ENCODE data around the gene MGST1.

Gene MGST1

GRCh38 chr12:16347391-16348298, at the start of gene MGST1:
TSS of gene MGST1 (plus strand) at chr12:16347645. CDS start at chr12:16354253, 6,608 bp downstream.
- DNase-seq: no peak

DNA sequence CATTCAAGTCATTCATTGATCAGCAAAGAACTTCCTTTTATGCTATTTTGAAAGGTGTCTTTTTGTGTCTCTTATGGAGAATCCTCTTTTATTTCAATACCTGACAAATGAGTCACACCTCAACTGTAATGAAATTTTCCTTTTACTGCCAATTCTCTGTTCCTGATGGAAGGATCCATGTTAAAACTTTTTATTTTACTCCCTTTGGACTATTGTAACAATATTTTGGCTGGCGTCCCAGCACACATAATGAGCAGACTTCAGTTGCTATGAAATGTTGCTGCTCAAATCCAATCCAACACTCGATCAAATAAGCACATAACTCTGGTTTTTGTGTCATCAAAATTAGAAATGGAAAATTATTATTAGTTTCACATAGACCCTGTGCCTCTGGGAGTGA, 48.0 kb upstream of the MGST1 start:
- no peak for DNase-seq

GRCh38 chr12:16300122-16300521, 47.3 kb upstream of the MGST1 start:
- DNase-seq: no peak

DNA sequence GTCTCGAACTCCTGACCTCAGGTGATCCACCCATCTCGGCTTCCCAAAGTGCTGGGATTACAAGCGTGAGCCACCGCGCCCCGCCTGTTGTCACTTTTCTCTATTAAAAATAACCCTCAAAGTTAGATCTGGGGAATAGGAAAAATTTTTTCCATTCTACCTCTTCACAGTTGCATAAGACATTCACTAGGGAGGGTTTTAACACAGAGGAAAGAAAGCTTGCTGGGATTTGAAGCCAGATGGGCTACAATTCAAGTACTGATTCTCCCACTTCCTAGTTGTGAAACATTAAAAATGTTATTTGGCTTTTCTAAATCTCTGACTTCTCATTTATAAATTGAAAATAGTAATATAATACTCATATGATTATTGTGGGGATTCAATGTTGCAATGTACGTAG, 46.7 kb upstream of the MGST1 start:
- no peak for DNase-seq

- DNase-seq: no peak
Measured at GRCh38 chr12:16303939-16304338, 43.5 kb upstream of the MGST1 start.

DNA sequence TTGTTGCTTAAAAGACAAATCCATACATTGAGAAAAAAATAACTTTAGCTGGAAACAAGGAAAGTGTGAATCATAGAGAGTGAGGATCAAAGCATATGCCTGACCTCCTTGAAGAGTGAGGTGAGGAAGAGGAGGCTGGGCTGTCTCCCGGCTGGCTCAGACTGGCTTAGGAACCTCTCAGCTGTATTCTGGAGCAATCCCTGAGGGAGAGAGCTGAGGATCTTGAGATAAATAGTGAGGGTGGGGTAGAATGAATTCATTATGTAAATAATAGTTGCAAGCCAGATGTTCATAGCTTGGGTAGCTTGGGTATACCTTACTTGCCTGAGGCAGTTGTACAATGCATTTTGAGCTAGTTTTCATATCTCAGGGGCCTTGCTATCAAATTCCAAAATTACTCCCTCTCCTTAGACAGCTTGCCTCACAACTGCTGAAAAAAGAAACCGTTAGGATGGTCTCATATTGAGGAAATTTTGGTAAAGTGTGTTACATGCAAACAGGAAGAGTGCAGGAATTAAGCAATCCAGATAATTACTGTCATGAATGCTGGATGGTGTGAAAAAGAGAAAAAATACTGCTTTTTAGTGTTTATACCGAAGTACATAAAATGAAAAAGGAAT, 39.5 kb upstream of the MGST1 start:
- DNase-seq: no peak

- no peak for DNase-seq
Measured at GRCh38 chr12:16310934-16311333, 36.5 kb upstream of the MGST1 start.

GRCh38 chr12:16323010-16323409, 24.4 kb upstream of the MGST1 start:
- DNase-seq: no peak

- DNase-seq: no peak
Measured at GRCh38 chr12:16323638-16324037, 23.8 kb upstream of the MGST1 start.

DNA sequence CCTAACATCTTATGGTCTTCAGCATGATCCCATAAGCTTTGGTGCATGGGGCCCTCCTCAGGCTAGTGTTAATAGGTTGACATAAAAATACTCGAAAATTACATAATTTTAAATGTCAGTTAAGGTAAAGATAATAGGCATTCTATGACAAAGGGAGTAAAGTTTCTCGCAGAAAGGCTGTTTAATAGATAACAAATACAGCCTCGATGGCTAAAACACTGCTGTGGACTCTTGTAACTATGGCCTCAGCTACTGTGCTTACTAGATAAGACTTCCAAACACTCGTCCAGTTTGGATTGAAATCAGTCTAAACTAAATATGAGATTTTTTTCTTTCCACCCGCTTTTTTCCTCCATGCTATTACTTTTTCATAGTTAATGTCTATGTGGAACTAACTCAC, 23.2 kb upstream of the MGST1 start:
- DNase-seq: no peak

- peak; percentile 13 for DNase-seq
Measured at GRCh38 chr12:16324772-16325171, 22.7 kb upstream of the MGST1 start.

DNA sequence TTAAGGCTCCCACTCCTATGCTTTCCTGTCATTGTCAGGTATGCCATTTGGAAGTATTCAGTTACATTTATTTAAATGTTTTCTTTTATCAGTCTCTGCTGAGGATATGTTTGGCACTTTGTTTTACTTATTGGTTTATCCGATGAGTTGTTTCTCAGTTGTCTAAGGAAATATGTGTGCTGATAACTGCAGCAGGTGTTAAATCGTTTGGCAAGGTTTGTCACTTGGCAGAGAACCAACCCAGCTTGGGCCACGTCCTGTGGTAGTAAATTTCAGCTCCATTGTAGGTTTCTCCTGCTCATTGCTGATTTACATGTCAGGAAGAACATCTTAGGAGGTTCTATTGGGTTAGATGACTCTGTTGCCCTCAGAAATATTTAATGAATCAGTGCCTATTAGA, 22.0 kb upstream of the MGST1 start:
- no peak for DNase-seq

- no peak for DNase-seq
Measured at GRCh38 chr12:16327963-16328362, 19.5 kb upstream of the MGST1 start.

- peak; percentile 12 for DNase-seq
Measured at GRCh38 chr12:16329594-16329993, 17.9 kb upstream of the MGST1 start.

- no peak for DNase-seq
Measured at GRCh38 chr12:16330560-16330959, 16.9 kb upstream of the MGST1 start.

DNA sequence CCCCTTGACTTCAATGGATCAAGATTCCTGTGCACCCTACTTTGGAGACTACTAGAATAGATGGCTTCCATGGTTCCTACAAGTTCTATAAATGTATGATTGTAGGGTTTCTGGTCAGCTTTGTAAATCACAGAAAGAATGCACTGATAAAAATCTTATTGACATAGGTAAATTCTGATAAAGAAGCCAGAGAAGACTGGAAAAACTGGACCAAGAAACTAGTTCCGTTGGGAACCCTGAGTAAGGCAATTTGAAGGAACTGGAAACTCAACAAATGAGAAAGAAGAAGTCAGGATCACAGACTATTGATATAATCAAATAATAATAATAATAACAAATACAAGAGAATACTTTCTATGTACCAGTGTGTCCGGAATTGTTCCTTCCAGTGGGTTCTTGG, 15.4 kb upstream of the MGST1 start:
- DNase-seq: no peak

- DNase-seq: no peak
Measured at GRCh38 chr12:16335838-16336237, 11.6 kb upstream of the MGST1 start.

- no peak for DNase-seq
Measured at GRCh38 chr12:16344269-16344668, 3.2 kb upstream of the MGST1 start.

DNA sequence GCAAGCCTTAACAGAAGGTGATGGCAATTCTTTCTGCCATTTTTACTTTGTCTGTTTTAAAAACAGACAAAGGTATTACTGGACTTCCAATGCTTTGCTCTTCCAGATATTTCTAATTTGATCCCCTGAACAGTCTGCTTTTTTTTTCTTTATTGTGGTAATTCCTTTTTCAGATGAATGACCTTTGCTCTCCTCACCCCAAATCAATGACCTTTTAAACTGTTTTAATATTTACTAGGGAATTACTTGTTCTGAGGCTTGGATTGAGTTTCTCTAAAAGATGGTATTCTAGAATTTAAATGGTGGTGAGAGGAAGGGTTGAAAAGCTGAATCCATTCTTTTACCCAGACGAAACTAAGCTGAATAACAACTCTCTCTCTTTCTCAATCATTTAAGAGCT, 2.3 kb upstream of the MGST1 start:
- no peak for DNase-seq

DNA sequence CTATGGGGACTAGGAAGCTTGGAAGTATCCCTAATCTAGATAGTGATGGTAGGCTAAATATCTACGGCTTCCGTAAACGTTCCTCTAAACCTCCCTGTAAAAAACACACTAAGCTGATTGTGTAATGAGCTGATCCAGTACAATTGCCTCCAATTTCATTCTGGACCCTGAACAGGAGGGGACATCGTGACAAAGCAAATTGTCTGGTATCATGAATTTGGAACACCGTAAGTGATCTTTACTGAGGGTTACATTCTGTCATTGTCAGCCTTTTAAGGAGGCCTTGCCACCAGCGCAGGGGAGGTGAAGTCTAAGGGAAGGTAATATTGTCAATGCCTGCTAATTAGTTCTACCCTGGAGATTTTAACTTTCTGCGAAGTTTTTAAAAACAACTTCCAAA, 487 bp upstream of the MGST1 start:
- no peak for DNase-seq

- DNase-seq: no peak
Measured at GRCh38 chr12:16348435-16349130, 1.1 kb downstream of the MGST1 start.

GRCh38 chr12:16349131-16349460, 1.7 kb downstream of the MGST1 start:
- no peak for DNase-seq

- DNase-seq: no peak
Measured at GRCh38 chr12:16350682-16351081, 3.2 kb downstream of the MGST1 start.

DNA sequence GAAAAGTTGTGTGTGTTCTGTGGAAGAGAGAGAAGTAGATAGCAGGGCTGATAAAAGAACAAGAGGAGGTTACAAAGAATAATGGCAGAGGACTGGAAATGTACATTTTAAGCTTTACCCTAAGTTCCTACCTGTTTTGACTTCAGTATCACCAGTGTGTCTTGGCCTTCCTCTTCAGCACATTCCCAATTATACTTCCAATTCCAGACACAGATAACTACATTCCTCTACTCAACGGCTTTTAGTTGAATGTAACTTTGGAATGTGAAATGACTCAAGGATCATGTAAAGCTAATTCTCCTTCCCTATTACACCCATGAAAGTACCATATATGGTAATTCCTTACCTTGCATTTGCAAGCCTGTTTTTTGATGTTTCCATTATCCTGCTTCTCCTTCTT, 5.0 kb downstream of the MGST1 start:
- DNase-seq: no peak
